HG02623 (cell line): ENCODE data around the gene GRIK5.
"Not testable (repeated sequence)": the region's sequence is repeated elsewhere in the genome, so short reads cannot be mapped to it uniquely, and the experiment has no call there.

Source experiments
- ATAC-seq: cut with Tn5 transposase; IDR thresholded peaks from one replicate; pipeline ENCODE4 v1.9.1; 2021; ENCODE audit warnings: moderate library complexity; ENCODE audit not compliant: unreplicated experiment

GRIK5 gene

DNA sequence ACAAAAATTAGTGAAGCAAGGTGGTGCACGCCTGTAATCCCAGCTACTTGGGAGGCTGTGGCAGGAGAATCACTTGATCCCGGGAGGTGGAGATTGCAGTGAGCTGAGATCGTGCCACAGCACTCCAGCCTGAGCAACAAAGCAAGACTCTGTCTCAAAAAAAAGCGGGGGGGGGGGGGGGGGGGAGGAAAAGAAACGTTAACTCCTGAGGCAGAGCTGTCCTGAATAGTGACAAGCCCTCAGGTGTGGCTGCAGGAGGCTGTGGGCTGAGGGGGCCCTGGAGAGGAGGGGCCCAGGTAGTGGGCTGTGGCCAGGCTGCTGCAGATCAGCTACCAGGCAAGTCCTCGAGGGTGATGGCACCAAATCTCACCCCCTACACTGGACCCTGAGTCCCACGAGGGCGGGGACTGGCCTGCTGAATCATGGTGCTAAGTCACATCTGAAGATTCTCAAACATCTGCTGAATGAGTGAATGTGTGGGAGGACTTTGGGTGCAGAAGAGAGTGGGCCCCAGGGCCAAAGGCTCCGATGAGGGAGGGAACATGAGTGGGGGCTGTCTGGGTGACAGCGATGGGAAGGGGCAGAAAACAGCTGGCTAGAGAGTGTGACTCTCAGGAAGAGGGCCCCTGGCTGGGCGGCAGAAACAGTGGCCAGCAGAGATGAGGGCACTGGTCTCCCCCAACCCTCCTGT, 51.4 kb downstream of the GRIK5 start:
- no peak for ATAC-seq

DNA sequence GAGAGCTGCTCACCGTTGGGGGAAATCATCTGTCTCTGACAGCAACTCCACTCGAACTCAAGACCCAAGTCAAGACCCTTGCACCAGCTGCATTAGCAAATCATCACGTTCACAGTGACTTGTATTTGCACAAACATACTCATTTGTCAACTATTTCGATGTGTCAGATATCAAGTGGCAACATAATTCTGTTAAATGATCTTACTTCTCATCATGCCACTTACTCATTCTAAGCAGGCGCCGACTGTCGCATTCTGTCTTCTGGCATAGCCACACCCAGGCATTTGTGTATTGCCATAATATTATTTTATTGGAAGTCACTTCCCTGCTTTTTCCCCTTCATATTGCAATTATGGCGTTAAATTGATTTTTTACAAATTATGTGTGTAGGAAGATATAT, 53.0 kb downstream of the GRIK5 start:
- ATAC-seq = no peak

DNA sequence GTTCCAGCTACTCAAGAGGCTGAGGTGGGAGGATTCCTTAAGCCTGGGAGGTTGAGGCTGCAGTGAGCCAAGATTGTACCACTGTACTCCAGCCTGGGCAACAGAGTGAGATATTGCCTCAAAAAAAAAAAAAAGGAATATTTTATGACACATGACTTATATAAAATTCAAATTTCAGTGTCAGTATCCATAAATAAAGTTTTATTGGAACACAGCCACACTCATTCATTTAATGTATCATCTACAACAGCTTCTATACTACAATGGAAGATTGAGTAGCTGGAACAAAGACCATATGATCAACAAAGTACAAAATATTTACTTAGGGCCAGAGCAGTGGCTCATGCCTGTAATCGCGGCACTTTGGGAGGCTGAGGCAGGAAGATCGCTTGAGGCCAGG, 57.3 kb downstream of the GRIK5 start:
- ATAC-seq = not testable (repeated sequence)

DNA sequence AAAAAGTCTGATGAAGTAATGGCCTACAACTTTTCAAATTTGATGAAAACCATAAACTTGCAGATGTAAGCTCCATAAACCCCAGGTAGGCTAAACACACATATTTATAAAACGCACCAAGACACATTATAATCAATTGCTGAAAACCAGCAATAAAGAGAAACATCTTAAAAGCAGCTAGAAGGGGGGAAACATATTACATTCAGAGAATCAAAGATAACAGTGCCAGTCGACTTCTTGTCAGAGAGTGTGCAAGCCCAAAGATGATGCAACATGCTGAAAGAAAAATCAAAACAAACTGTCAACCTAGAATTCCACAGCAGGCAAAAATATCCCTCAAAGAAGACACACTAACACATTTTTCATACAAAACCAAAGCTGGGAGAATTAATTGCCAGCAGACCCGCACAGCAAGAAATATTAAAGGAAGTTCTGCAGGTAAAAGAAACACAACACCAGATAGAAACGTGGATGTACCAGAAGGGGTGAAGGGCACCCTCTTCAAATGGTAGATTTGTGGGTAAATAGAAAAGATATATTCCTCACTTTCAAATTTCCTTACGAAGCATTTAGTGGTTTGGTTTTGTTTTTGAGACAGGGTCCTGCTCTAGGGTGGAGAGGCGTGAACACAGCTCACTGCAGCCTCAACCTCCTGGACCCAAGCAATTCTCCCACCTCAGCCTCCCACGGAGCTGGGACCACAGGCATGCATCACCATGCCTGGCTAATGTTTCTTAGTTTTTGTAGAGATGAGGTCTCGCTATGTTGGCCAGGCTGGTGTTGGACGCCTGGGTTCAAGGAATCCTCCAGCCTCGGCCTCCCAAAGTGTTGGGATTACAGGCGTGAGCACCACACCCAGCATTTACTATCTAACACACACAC, 59.5 kb downstream of the GRIK5 start:
- no peak for ATAC-seq

DNA sequence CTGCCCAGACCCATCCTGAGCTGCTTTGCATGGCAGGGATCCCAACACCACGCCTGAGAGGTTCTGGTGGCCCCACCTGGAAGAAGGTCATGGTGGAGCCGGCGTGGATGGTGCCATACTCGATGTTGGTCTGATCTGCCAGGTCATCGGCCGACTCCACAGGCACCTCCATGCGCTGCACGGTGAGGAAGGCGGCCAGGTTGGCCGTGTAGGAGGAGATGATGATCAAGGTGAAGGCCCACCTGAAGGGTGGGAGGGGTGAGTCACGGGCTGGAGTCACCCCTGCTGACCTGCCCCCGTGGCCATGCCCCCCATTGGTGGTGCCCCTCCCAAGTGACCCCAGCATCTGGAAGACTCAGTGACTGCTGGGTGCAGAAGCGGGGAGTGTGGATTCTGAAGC, 63.4 kb downstream of the GRIK5 start:
- ATAC-seq = no peak

DNA sequence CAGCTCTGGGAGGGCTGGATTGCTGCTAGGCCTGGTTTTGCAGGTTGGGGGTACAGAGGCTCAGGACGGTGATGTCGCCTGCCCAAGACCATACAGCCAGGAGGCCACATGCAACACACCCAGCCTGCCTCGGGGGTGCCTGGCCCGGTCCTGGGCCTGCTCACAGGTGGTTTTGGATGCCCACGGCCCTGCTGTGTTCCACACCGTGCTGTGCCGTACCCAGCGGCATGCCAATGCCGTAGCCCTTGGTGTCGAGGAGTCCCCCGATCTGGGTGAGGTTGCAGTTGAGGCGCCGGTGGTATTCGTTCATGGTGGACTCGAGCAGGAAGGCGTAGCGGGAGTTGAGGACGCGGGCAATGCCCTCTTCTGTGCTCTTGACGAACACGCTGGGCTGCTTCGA, 64.5 kb downstream of the GRIK5 start:
- ATAC-seq = no peak

DNA sequence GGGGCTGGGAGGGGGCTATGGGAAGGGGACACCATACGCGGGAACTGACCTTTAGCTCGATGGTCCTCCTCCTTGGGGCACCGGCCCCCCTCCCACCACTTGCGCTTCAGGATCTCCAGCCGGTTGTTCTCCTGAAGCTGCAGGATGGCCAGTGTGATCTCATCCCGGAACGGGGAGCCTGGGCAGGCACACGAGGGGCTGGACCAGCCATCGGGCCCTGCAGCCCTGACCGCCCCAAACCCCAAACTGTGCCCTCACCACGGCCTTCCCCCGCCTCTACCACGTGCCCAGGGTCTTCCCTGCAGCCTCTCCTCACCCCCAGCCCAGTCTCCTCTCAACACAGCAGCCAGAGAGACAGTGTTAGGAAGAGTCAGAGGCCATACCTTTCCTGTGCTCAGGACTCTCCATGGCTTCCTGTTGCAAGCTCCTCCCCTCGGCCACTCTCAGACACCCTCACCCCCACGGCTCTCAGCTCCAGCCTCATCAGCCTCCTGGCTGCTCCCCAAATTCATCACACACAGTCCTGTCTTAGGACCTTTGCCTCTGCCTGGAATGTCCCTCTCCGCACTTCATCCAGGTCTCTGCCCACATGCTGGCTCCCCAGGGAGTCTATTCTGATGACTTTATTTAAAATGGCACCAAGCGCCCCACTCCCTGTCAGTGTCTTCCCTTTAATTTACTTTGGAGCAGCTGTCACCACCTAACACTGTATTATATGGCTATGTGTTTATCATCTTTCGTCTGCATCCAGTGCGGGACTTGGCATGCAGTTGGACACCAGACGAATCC, 66.3 kb downstream of the GRIK5 start:
- ATAC-seq = no peak

DNA sequence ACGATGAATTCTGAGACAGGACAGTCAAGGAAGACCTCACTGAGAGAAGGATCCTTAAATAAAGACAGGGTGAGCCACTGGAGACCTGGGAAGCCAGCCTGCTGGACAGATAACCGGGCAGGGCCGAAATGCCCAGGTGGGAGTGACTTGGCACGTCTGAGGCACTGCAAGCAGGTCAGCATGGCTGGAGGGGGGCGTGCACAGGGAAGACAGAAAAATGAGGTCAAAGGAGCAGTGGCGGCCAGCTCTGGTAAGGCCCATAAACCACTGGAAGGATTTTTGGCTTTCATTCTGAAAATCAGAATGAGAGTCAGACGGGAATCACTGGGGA, 70.2 kb downstream of the GRIK5 start:
- ATAC-seq = no peak

DNA sequence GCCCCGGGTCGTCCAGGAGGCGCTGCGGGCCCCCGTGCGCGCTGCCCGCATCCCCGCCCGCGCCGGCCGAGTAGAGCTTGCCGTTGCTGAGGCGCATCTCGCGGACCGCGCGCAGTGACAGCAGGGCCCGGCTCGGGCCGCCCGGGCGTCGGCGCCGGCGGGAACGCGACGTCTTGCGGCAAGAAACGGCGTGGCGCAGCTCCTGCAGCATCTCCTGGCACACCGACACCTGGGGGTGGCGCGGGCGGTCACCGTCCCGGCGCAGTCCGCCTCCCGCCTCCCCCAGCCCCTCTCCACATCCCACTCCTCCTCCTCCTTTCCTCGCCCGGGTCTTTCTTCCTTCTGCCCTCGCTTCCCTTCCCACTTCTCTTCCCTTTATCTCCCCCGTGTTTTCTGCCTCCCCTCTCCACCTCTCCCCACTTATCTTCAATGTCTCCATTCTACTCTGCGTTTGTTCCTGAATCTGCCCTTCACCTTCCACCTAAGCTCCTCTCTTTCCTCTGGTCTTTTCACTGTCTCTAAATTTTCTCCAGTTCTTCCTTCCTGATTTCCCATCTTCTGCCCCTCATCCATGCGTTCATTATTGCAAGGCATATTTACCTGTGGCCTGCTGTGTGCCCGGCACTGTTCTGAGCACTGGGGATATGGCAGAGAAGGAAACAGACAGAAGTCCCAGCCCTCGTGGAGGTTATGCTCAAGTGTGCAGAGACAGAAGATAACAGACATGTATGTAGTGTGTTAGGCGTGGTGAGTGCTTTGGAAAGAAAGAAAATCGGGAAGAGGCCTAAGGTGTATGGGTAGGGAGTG, 70.7 kb downstream of the GRIK5 start:
- no peak for ATAC-seq

DNA sequence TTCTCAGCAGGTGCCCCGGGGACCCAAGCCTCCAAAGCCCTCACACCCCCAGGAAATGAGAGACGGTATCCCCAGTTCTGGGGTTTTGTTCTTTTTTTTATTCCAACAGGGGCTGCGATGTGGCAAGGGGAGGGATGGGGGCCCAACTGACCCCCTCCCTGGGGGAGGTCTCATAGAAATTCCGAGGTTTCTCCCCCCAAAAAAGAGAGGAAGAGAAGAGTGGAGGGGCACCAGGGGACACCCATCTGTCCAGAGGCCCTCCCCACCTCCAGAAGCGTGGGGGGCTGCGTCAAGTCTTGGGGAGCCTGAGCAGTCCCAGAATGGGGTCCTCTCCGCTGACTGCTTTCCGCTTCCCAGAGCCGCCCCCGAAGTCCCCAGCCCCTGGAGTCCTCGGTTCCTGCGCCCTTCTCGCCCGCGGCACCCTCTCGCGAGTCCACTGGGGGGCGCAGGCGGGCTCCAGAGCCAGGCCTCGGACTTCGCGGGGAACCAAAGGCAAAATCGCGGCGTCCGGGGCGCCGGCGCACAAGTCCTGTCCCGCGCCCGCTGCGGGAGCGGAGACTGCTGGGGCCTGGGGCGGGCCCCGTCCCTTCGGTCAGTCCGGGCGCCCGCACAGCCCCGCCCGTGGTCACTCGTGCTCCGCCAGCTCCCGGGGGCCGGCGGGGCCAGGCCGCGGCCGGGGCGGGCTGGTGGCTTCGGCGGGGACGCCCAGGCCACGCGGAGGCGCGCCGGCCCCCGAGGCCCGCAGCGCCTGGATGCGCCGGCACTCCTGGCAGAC, 71.6 kb downstream of the GRIK5 start:
- no peak for ATAC-seq

DNA sequence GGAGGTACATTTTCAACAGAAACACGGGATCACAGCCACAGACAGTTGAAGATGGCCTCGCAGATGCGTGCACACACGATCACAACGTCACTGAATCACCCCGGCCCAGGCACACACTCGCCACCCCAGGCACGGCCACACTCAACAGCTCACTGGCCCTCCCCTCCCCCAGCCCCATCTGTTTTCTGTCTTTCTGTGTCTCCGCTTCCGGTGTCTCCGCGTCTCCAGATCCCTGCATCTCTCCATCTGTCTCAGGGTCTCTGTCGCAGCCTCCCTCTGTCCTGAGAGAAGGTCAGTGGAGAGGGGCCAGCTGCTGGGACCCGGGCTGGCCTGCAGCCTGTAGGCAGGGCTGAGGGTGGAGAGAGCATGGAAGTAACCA, 72.2 kb downstream of the GRIK5 start:
- ATAC-seq = no peak

DNA sequence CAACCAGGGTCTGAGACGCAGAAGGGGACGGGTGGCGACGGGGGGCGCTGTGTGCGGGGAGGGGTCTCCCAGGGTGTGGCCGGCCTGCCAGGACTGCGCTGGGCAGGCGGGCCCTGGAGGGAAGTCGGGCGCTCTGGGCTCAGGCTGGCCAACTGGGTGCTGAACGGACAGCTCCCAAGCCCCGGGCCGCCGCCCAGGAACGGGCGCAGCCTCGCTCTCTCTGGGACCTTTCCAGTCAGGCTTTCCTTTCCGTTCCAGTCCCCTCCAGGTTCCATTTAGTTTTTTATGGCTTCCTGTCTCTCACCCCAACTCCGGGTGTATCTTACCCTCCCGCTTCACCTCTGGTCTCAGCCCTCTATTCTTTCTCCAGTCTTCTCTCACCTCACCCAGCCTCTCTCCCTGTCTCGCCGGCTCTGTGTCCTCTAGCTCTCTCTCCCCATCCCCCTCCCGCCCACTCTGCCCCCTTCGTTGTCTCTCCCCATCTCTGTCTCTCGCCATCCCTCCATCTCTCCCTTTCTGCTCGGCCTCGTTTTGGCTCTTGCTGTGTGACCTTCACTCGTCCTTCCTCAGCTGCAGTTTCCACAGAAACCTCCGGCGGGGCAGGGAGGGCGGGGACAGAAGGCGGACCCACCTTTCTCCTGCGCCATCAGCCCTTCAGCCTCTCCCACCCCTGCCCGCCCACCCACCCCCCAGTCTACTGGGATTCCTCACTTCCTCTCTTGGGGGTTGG, 72.7 kb downstream of the GRIK5 start:
- no peak for ATAC-seq

DNA sequence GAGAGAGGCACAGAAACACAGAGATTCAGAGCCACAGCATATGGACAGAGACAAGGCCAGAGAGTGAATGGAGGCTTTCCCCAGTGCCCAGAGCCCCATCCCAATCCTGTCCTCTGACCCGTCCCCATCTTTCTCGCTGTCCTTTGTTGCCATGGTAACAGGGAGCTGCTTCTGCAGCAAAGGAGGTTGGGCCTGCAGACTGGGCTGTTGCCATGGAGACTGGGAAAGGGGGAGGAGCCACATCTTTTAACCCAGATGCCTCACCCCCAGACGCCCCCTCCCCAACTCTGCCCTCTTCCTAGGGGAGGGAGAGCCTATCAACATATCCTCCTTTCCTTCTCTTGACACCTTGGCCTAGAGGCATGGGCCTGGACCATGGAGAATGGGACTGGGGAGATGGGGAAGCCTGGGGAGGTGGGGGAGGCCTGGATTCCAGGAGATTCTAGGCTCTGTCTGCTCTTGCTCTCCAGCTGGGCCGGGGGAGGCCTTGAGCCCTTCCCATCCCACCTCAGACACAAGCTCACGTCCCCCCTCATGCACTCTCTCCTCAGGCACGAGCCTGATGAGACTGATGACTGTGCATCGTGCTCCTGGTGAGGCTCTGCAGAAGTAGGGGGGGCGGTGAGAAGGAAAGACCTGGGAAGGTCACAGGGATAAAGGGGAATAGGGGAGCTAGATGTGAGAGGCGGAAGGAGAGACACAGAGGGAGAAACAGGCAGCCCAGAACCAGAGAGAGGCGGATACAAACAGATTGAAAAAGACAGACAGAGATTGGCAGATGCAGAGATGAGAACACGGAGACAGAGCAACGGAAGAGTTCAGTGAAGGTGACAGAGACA, 73.8 kb downstream of the GRIK5 start:
- no peak for ATAC-seq

DNA sequence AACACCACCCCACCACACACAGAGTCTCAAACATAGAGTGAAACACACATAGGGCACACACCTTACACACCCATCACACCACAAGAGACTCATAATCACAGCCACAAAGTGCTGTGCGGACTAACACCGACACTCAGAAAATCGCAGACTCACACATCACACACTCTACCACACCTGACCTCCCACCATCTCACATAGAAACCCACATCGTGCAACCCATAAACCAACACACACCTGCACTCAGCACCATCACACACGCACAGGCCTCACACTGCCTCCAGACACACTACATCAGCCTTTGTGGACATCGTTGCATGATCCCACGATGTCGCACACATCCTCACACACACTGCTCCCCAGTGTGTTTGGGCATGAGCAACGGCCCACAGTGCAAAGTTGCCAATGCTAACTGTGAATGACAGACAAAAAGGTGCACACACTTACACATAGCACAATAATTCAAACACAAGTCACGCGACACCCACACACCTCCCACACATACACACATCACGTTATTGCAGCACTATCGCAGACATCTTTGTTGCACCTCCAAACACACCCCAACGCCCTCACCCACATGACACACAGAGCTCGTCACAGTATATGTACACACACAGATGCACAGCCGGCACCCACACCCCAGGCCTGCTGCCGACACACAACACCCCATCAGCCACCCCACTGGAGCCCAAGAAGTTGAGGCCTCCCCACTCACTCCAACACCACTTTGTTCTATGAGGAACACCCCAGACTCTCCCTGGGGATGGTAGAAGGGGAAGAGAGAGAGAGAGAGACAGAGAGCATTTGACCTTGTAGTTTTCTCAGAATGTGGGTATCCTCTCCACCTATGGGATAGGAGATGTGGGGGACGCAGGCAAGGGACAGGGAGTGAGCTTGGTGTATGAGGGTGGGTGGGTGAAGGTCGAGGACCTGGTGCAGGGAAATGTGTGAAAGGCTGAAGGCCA, 74.7 kb downstream of the GRIK5 start:
- no peak for ATAC-seq

DNA sequence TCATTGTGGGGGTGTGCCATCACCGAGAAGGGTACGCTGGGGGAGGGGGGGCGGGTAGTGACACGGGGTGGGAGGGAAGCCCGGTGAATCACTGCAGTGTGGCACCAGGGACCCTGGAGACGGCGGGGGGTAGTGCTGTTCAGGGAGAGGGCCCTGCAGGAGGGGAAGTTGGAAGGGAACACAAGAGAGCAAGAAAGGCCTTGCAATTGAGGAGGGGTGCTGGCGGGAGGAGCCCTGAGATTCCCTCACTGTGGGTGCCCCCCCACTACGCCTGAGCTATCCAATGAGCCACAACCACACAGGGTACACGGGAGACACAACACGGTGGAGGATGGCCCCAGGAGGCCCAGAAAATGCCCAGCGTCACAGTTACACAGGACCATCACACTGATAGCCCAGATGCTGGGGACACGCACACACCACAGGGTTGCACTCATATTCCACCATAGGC, 75.5 kb downstream of the GRIK5 start:
- no peak for ATAC-seq

DNA sequence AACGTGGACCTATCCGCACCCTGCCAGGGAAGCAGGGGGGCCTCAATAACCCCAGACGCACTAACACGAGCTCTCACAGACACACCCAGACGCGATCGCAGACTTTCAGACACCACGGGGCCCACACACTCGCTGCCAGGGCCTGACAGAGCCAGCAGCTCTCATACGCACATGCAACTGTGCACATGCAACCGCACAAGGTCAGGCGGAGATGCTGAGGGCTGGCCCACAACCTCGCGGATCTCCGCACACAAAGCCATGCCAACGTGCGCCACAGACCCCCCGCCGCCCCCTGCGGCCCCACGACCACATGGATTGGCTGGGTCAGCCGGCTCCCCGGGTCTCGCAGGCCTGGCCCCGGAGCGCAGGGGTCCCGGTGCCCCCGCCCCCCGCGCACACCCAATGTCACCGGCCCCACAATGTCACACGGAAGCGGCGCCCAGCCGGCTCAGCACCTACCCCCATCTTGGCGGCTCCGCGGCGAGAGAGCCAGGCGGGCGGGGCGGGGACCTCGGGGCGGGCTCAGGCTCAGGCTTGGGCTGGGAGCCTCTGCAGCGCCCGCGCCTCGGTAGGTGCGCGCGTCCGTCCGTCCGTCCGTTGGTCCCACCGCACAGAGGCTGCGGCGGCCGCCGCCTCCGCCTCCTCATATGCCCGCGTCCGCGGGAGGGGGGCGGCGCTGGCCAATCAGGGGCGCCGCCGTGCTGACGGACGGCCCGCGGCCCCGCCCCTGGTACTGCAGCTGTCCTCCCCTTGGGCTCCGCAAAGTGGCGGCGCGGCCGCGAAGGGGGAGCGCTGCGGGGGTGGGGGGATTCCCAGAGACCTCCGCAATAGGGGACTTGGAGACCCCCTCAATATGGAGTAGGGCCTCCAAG, 76.2 kb downstream of the GRIK5 start, which contains the start of gene ATP1A3:
Gene ATP1A3, minus strand, starts transcription at position 619 of the 872 bp plus-strand sequence. Its CDS starts 154 bp downstream, at position 465.
- no peak for ATAC-seq
